Glomerular visceral epithelial cell (primary cell): Measurements from ENCODE around the gene COX7B2.
A peak's percentile ranks its signal among the peaks of the same experiment; 100 is the strongest.

Experiments
- DNase-seq: peaks from one replicate; pipeline ENCODE4 v3.0.0-alpha.2; 2016; ENCODE audit errors: extremely low spot score

Gene COX7B2

GRCh38 chr4:46909078-46909477 lies at the start of gene COX7B2:
Gene COX7B2, minus strand, starts transcription at chr4:46909245. Its CDS starts 174,053 bp downstream, at chr4:46735192.
- DNase-seq = no peak

- no peak for DNase-seq
These were observed 47.4 kb upstream of the COX7B2 start for GRCh38 chr4:46956451-46956850.

- DNase-seq = no peak
These were observed 46.6 kb upstream of the COX7B2 start for GRCh38 chr4:46955601-46956000.

GRCh38 chr4:46954643-46955042 lies 45.6 kb upstream of the COX7B2 start:
- no peak for DNase-seq

GRCh38 chr4:46953564-46953963 lies 44.5 kb upstream of the COX7B2 start:
- DNase-seq = no peak

- DNase-seq = no peak
These were observed 43.4 kb upstream of the COX7B2 start for GRCh38 chr4:46952451-46952850.

GRCh38 chr4:46950826-46951225 lies 41.8 kb upstream of the COX7B2 start:
- no peak for DNase-seq

- no peak for DNase-seq
These were observed 40.8 kb upstream of the COX7B2 start for GRCh38 chr4:46949822-46950221.

- DNase-seq = no peak
These were observed 38.5 kb upstream of the COX7B2 start for GRCh38 chr4:46947541-46947940.

GRCh38 chr4:46946919-46947536 lies 38.0 kb upstream of the COX7B2 start:
- no peak for DNase-seq

- DNase-seq = no peak
These were observed 36.0 kb upstream of the COX7B2 start for GRCh38 chr4:46945062-46945461.

- DNase-seq = no peak
These were observed 35.3 kb upstream of the COX7B2 start for GRCh38 chr4:46944345-46944744.

- DNase-seq = peak; percentile 5
These were observed 28.4 kb upstream of the COX7B2 start for GRCh38 chr4:46937493-46937892.

GRCh38 chr4:46934726-46935125 lies 25.7 kb upstream of the COX7B2 start:
- no peak for DNase-seq

- no peak for DNase-seq
These were observed 24.6 kb upstream of the COX7B2 start for GRCh38 chr4:46933686-46934085.

GRCh38 chr4:46931981-46932380 lies 22.9 kb upstream of the COX7B2 start:
- DNase-seq = peak; percentile 15

- DNase-seq = no peak
These were observed 21.8 kb upstream of the COX7B2 start for GRCh38 chr4:46930891-46931290.

- no peak for DNase-seq
These were observed 18.2 kb upstream of the COX7B2 start for GRCh38 chr4:46927201-46927600.

GRCh38 chr4:46924789-46925529 lies 15.9 kb upstream of the COX7B2 start:
- no peak for DNase-seq

- DNase-seq = no peak
These were observed 13.2 kb upstream of the COX7B2 start for GRCh38 chr4:46922205-46922604.

- DNase-seq = no peak
These were observed 897 bp downstream of the COX7B2 start for GRCh38 chr4:46908148-46908547.

GRCh38 chr4:46900082-46900481 lies 9.0 kb downstream of the COX7B2 start:
- no peak for DNase-seq

GRCh38 chr4:46894826-46895225 lies 14.2 kb downstream of the COX7B2 start:
- no peak for DNase-seq

- DNase-seq = no peak
These were observed 19.0 kb downstream of the COX7B2 start for GRCh38 chr4:46890056-46890455.
